ENCODE measurements around the gene ATG2A.

DNA sequence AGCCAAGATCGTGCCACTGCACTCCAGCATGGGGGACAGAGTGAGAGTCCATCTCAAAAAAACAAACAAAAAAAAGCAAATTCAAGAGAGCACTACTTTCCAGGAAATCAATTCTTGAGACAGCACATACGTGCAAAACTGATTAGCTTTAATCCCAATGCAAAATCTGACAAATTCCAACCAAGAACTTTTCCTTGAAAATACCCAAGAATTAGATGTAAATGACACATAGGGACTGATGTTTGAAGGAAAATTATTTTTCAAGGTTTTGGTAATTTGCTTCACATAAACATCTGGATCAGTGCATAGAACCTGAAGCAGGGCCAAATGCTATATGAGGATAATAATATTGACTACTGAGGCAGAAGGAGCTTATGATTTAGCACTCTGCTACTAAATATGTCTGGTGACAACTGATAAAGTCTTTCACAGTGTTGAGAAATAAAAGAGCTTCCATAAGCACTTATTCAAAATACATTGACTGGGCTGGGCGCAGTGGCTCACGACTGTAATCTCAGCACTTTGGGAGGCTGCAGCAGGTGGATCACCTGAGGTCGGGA lies 46.1 kb upstream of the ATG2A start:
- TF ChIP-seq, protein P1, sequence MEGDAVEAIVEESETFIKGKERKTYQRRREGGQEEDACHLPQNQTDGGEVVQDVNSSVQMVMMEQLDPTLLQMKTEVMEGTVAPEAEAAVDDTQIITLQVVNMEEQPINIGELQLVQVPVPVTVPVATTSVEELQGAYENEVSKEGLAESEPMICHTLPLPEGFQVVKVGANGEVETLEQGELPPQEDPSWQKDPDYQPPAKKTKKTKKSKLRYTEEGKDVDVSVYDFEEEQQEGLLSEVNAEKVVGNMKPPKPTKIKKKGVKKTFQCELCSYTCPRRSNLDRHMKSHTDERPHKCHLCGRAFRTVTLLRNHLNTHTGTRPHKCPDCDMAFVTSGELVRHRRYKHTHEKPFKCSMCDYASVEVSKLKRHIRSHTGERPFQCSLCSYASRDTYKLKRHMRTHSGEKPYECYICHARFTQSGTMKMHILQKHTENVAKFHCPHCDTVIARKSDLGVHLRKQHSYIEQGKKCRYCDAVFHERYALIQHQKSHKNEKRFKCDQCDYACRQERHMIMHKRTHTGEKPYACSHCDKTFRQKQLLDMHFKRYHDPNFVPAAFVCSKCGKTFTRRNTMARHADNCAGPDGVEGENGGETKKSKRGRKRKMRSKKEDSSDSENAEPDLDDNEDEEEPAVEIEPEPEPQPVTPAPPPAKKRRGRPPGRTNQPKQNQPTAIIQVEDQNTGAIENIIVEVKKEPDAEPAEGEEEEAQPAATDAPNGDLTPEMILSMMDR (IDR thresholded peaks at IDR 0.05) = no peak
- TF ChIP-seq TCF7L2 (IDR thresholded peaks at IDR 0.05; ENCODE audit: low read depth, low read length) (no peak), SIN3A (IDR thresholded peaks at IDR 0.05; ENCODE audit: borderline replicate concordance, insufficient read depth, low read depth, low read length) (no peak), POLR2AphosphoS5 (IDR thresholded peaks at IDR 0.05; ENCODE audit: low read depth, low read length) (no peak)
- TF ChIP-seq, protein P2, sequence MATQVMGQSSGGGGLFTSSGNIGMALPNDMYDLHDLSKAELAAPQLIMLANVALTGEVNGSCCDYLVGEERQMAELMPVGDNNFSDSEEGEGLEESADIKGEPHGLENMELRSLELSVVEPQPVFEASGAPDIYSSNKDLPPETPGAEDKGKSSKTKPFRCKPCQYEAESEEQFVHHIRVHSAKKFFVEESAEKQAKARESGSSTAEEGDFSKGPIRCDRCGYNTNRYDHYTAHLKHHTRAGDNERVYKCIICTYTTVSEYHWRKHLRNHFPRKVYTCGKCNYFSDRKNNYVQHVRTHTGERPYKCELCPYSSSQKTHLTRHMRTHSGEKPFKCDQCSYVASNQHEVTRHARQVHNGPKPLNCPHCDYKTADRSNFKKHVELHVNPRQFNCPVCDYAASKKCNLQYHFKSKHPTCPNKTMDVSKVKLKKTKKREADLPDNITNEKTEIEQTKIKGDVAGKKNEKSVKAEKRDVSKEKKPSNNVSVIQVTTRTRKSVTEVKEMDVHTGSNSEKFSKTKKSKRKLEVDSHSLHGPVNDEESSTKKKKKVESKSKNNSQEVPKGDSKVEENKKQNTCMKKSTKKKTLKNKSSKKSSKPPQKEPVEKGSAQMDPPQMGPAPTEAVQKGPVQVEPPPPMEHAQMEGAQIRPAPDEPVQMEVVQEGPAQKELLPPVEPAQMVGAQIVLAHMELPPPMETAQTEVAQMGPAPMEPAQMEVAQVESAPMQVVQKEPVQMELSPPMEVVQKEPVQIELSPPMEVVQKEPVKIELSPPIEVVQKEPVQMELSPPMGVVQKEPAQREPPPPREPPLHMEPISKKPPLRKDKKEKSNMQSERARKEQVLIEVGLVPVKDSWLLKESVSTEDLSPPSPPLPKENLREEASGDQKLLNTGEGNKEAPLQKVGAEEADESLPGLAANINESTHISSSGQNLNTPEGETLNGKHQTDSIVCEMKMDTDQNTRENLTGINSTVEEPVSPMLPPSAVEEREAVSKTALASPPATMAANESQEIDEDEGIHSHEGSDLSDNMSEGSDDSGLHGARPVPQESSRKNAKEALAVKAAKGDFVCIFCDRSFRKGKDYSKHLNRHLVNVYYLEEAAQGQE (IDR thresholded peaks at IDR 0.05; ENCODE audit: insufficient read depth in 1 of 2, low read depth in 2 of 2, low read length in 1 of 2) = no peak

Measured in Panc1 (cell line).